H9 (cell line): ENCODE results near the gene EFS. TPM values are rescaled to one million over a fixed set of nuclear protein-coding genes. Genes with fewer than 3 reads are reported as not detected.

Source experiments
- DNase-seq: peaks from one replicate; pipeline ENCODE4 v3.0.0-alpha.2; 2017
- H2AFZ ChIP-seq: one replicate; pipeline ENCODE4 v1.6.1; 2013; ENCODE audit warnings: mild to moderate bottlenecking, low read length, control low read depth, moderate library complexity
- H2AK5ac ChIP-seq: 2 replicates; pipeline ENCODE4 v1.6.1; 2013; ENCODE audit warnings: low read length, control low read depth, mixed read lengths; ENCODE audit not compliant: insufficient read length
- H2BK120ac ChIP-seq: one replicate; pipeline ENCODE4 v1.6.1; 2013; ENCODE audit warnings: low read depth, mild to moderate bottlenecking, low read length, control low read depth, inconsistent platforms; ENCODE audit not compliant: poor library complexity, severe bottlenecking
- H2BK12ac ChIP-seq: 2 replicates; pipeline ENCODE4 v1.6.1; 2013; ENCODE audit warnings: low read length, control low read depth, mixed read lengths, low read depth; ENCODE audit not compliant: insufficient read length
- H2BK15ac ChIP-seq: 2 replicates; pipeline ENCODE4 v1.6.1; 2013; ENCODE audit warnings: low read depth, low read length, control low read depth
- H2BK20ac ChIP-seq: one replicate; pipeline ENCODE4 v1.6.1; 2013; ENCODE audit warnings: low read depth, mild to moderate bottlenecking, low read length, control low read depth, inconsistent platforms; ENCODE audit not compliant: poor library complexity, severe bottlenecking
- H2BK5ac ChIP-seq: 2 replicates; pipeline ENCODE4 v1.6.1; 2013; ENCODE audit warnings: low read length, control low read depth, mixed read lengths; ENCODE audit not compliant: insufficient read length
- H3K14ac ChIP-seq: 2 replicates; pipeline ENCODE4 v1.6.1; 2013; ENCODE audit warnings: low read length, control low read depth; ENCODE audit not compliant: insufficient read depth
- H3K18ac ChIP-seq: 2 replicates; pipeline ENCODE4 v1.6.1; 2013; ENCODE audit warnings: low read depth, mild to moderate bottlenecking, mixed read lengths, low read length, control low read depth; ENCODE audit not compliant: insufficient read length
- H3K23ac ChIP-seq: 2 replicates; pipeline ENCODE4 v1.6.1; 2013; ENCODE audit warnings: low read length, control low read depth, mixed read lengths, low read depth; ENCODE audit not compliant: insufficient read length
- H3K23me2 ChIP-seq: 2 replicates; pipeline ENCODE4 v1.6.1; 2013; ENCODE audit warnings: low read depth, mild to moderate bottlenecking, mixed read lengths, low read length, control low read depth; ENCODE audit not compliant: insufficient read length, poor library complexity, severe bottlenecking
- H3K27ac ChIP-seq: 2 replicates; pipeline ENCODE4 v1.5.1; 2013; ENCODE audit warnings: low read length, control low read depth, mixed read lengths, low read depth; ENCODE audit not compliant: insufficient read length
- H3K27me3 ChIP-seq: 2 replicates; pipeline ENCODE4 v1.6.1; 2013; ENCODE audit warnings: low read length, control low read depth, inconsistent platforms; ENCODE audit not compliant: insufficient read depth
- H3K4ac ChIP-seq: 2 replicates; pipeline ENCODE4 v1.6.1; 2013; ENCODE audit warnings: low read depth, mild to moderate bottlenecking, control low read depth, inconsistent platforms, low read length, moderate library complexity
- H3K4me1 ChIP-seq: 2 replicates; pipeline ENCODE4 v1.6.1; 2013; ENCODE audit warnings: low read length, control low read depth, inconsistent platforms; ENCODE audit not compliant: insufficient read depth
- H3K4me2 ChIP-seq: 2 replicates; pipeline ENCODE4 v1.6.1; 2013; ENCODE audit warnings: low read length, control low read depth, mixed read lengths; ENCODE audit not compliant: insufficient read length, insufficient read depth
- H3K56ac ChIP-seq: 2 replicates; pipeline ENCODE4 v1.6.1; 2013; ENCODE audit warnings: low read depth, mild to moderate bottlenecking, mixed read lengths, low read length, control low read depth; ENCODE audit not compliant: insufficient read length
- H3K79me1 ChIP-seq: 2 replicates; pipeline ENCODE4 v1.6.1; 2013; ENCODE audit warnings: low read depth, mild to moderate bottlenecking, moderate library complexity, low read length, control low read depth, inconsistent platforms; ENCODE audit not compliant: insufficient read depth, poor library complexity, severe bottlenecking
- H3K79me2 ChIP-seq: 2 replicates; pipeline ENCODE4 v1.6.1; 2013; ENCODE audit warnings: low read length, control low read depth, inconsistent platforms; ENCODE audit not compliant: insufficient read depth
- H3K9ac ChIP-seq: 2 replicates; pipeline ENCODE4 v1.6.1; 2013; ENCODE audit warnings: low read length, control low read depth, mixed read lengths; ENCODE audit not compliant: insufficient read length; ENCODE audit errors: extremely low read depth
- H3K9me3 ChIP-seq: one replicate; pipeline ENCODE4 v1.6.1; 2013; ENCODE audit warnings: low read depth, low read length, inconsistent platforms; ENCODE audit not compliant: control insufficient read depth
- H3T11ph ChIP-seq: one replicate; pipeline ENCODE4 v1.6.1; 2013; ENCODE audit warnings: mild to moderate bottlenecking, low read length, control low read depth, inconsistent platforms
- H4K20me1 ChIP-seq: one replicate; pipeline ENCODE4 v1.6.1; 2013; ENCODE audit not compliant: control insufficient read depth, insufficient read length, insufficient read depth
- H4K5ac ChIP-seq: 2 replicates; pipeline ENCODE4 v1.6.1; 2013; ENCODE audit warnings: low read depth, mild to moderate bottlenecking, mixed read lengths, low read length, control low read depth; ENCODE audit not compliant: insufficient read length
- H4K8ac ChIP-seq: replicated peaks from 2 replicates; pipeline ENCODE4 v1.6.1; 2013; ENCODE audit warnings: low read length, control low read depth, mixed read lengths, low read depth; ENCODE audit not compliant: insufficient read length
- H4K91ac ChIP-seq: 2 replicates; pipeline ENCODE4 v1.6.1; 2013; ENCODE audit warnings: low read depth, mild to moderate bottlenecking, moderate library complexity, mixed read lengths, low read length, control low read depth; ENCODE audit not compliant: insufficient read length
- H3K27ac Mint-ChIP-seq, 3 experiments: 2 replicates in 2 of 3; 3 replicates in 1 of 3; pipeline ENCODE4 v1.8.0; 2020 to 2021; ENCODE audit warnings: mixed read lengths in 3 of 3, mild to moderate bottlenecking in 1 of 3, moderate library complexity in 1 of 3
- H3K27me3 Mint-ChIP-seq: 2 replicates; pipeline ENCODE4 v1.8.0; 2021; ENCODE audit warnings: low read depth, mild to moderate bottlenecking, moderate library complexity, mixed read lengths
- H3K36me3 Mint-ChIP-seq, 3 experiments: 2 replicates in 2 of 3; 3 replicates in 1 of 3; pipeline ENCODE4 v1.8.0; 2020 to 2021; ENCODE audit warnings: low read depth in 3 of 3, mixed read lengths in 3 of 3; ENCODE audit not compliant: insufficient read depth in 1 of 3
- H3K4me1 Mint-ChIP-seq, 2 experiments: 2 replicates each; pipeline ENCODE4 v1.8.0; 2020; ENCODE audit warnings: mixed read lengths in 2 of 2
- H3K4me3 Mint-ChIP-seq, 2 experiments: 2 replicates in 1 of 2; 3 replicates in 1 of 2; pipeline ENCODE4 v1.8.0; 2020 to 2021; ENCODE audit warnings: mild to moderate bottlenecking in 2 of 2, mixed read lengths in 2 of 2, moderate library complexity in 1 of 2
- H3K9me3 Mint-ChIP-seq, 2 experiments: 2 replicates in 1 of 2; 3 replicates in 1 of 2; pipeline ENCODE4 v1.8.0; 2020; ENCODE audit warnings: mild to moderate bottlenecking in 2 of 2, mixed read lengths in 2 of 2, moderate library complexity in 1 of 2
- WGBS: extraction: QIAGEN DNeasy Blood & Tissue Kit; methylation state at CpG from one replicate; pipeline ENCODE4 v1.1.7; 2013; ENCODE audit warnings: missing lambda C conversion rate, low lambda C conversion rate, mixed read lengths; ENCODE audit not compliant: insufficient read length; ENCODE audit errors: extremely low coverage; 5-methylcytosine and 5-hydroxymethylcytosine counted together
- total RNA-seq: library from RNA; stranded (reverse); gene quantifications from 2 replicates; pipeline ENCODE4 v1.2.1, GENCODE V29; 2021
- TF ChIP-seq, protein P1 (sequence below): fragments of 200-600 bp; sonication (generic); conservative IDR thresholded peaks from 3 replicates; pipeline ENCODE4 v1.8.0; 2021; ENCODE audit warnings: antibody characterized with exemption, mild to moderate bottlenecking

The EFS gene
- total RNA-seq, 1 experiment from 2014 or later = 32.1 TPM

DNA sequence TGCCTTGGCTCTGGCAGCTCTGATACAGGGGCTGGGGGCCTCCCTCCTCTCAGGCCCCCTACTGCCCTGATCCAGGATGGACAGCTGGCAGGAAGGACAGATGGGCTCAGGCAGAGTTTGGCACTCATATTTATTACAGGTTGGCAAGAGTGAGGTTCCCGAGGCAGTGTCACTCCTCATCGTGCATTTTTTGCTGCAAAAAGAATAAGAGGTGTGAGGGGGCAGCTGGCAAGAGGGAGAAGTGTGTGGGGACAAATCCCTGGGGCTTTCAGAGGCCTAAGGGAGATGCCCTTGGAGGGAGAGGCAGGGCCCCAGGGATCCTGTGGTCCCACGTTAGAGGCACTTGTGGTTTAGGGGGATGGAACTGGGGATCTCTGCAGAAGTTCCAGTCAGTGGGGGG is 16.9 kb upstream of the EFS start:
- no peak overlapping the region for H4K5ac ChIP-seq
- Mint-ChIP-seq H3K4me3 (no peak overlapping the region), H3K27me3 (peaks cover 61% of the 10 kb centered on the region), H3K9me3 (no peaks in the 10 kb centered on the region), H3K4me1 (peaks cover 5 to 12% of the 10 kb centered on the region in 2 experiments), H3K27ac (no peak overlapping the region), H3K36me3 (no peaks in the 10 kb centered on the region; a peak in 1 of 7 replicates)
- no peak overlapping the region for H2BK15ac ChIP-seq
- no peak overlapping the region for H2BK12ac ChIP-seq
- H3K9ac ChIP-seq = no peak overlapping the region
- H2BK120ac ChIP-seq = no peak overlapping the region
- no peak overlapping the region for H3K56ac ChIP-seq
- H2AFZ ChIP-seq = no peak overlapping the region
- no peaks in the 10 kb centered on the region for H3K4me1 ChIP-seq
- no peak overlapping the region for H4K8ac ChIP-seq
- H3T11ph ChIP-seq = no peak overlapping the region
- no peak for DNase-seq
- no peak overlapping the region for H4K91ac ChIP-seq
- H2AK5ac ChIP-seq = no peak overlapping the region
- no peaks in the 10 kb centered on the region; the same call in 1 of the 2 replicates for H3K27me3 ChIP-seq
- no peak overlapping the region for H2BK5ac ChIP-seq
- H3K4ac ChIP-seq = no peak overlapping the region
- no peak overlapping the region for H3K4me2 ChIP-seq
- no peak overlapping the region for H3K23ac ChIP-seq
- no peak overlapping the region for H2BK20ac ChIP-seq
- no peak overlapping the region for H3K14ac ChIP-seq
- no peaks in the 10 kb centered on the region for H4K20me1 ChIP-seq
- H3K18ac ChIP-seq = no peak overlapping the region
- no peaks in the 10 kb centered on the region for H3K79me1 ChIP-seq
- no peaks in the 10 kb centered on the region for H3K79me2 ChIP-seq
- no peaks in the 10 kb centered on the region for H3K9me3 ChIP-seq
- no peak overlapping the region for H3K27ac ChIP-seq
- TF ChIP-seq, protein P1, sequence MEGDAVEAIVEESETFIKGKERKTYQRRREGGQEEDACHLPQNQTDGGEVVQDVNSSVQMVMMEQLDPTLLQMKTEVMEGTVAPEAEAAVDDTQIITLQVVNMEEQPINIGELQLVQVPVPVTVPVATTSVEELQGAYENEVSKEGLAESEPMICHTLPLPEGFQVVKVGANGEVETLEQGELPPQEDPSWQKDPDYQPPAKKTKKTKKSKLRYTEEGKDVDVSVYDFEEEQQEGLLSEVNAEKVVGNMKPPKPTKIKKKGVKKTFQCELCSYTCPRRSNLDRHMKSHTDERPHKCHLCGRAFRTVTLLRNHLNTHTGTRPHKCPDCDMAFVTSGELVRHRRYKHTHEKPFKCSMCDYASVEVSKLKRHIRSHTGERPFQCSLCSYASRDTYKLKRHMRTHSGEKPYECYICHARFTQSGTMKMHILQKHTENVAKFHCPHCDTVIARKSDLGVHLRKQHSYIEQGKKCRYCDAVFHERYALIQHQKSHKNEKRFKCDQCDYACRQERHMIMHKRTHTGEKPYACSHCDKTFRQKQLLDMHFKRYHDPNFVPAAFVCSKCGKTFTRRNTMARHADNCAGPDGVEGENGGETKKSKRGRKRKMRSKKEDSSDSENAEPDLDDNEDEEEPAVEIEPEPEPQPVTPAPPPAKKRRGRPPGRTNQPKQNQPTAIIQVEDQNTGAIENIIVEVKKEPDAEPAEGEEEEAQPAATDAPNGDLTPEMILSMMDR = no peak
- no CpG with 5 or more reads among the region's 3 CpGs for WGBS
- H3K23me2 ChIP-seq = no peaks in the 10 kb centered on the region
